PFSK-1 (cell line): Measurements from ENCODE around the gene ERBB2.

Experiments
- FOXP2 ChIP-seq: optimal IDR thresholded peaks from 2 replicates; pipeline ENCODE3; 2011; ENCODE audit warnings: borderline replicate concordance, control low read depth, inconsistent platforms; ENCODE audit not compliant: insufficient read depth; ENCODE audit errors: extremely low read length, extremely low read depth
- POLR2AphosphoS5 ChIP-seq: IDR thresholded peaks from 2 replicates; pipeline ENCODE4 v1.6.1; 2012; ENCODE audit warnings: low read depth, mild to moderate bottlenecking, control low read depth, low read length, moderate library complexity
- SIN3A ChIP-seq: IDR thresholded peaks from 2 replicates; pipeline ENCODE4 v1.6.1; 2012; ENCODE audit warnings: mild to moderate bottlenecking, low read length, moderate library complexity, borderline replicate concordance; ENCODE audit not compliant: insufficient read depth
- TAF1 ChIP-seq: IDR thresholded peaks from 2 replicates; pipeline ENCODE4 v1.6.1; 2012; ENCODE audit warnings: low read length, control low read depth, borderline replicate concordance; ENCODE audit not compliant: insufficient read depth

- TF ChIP-seq TAF1 (no peak), POLR2AphosphoS5 (no peak), SIN3A (no peak), FOXP2 (no peak)
Observed at GRCh38 chr17:39729280-39729851, 29.5 kb downstream of the ERBB2 start.
